Measurements from ENCODE around the gene GORASP1. TPM values are rescaled to one million over a fixed set of nuclear protein-coding genes. Genes with fewer than 3 reads are reported as not detected.

Gene GORASP1
- polyA plus RNA-seq, 1 donor from 2014 or later, result 55.6 TPM

DNA sequence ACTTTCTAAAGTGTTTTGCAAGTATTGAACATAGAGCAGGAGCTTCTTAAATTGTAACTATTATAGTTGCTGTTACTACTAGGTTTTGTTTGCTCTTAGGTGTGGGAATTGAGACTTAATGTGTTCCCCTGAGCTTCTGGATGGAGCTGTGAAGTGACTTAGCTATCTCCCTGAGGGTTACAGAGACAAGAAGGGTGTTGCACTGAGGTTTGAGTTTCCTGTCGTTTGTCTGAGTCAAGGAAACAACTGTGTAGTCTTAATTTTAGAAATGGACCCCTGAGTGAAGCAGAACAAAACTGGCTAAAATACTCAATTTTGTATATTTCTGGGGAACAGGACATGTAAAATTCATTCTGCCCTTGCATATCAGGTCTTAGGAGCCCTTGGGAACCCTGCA lies 20.5 kb upstream of the GORASP1 start:
- no peak overlapping the region for H3K4me3 ChIP-seq (ENCODE audit: low read length)

DNA sequence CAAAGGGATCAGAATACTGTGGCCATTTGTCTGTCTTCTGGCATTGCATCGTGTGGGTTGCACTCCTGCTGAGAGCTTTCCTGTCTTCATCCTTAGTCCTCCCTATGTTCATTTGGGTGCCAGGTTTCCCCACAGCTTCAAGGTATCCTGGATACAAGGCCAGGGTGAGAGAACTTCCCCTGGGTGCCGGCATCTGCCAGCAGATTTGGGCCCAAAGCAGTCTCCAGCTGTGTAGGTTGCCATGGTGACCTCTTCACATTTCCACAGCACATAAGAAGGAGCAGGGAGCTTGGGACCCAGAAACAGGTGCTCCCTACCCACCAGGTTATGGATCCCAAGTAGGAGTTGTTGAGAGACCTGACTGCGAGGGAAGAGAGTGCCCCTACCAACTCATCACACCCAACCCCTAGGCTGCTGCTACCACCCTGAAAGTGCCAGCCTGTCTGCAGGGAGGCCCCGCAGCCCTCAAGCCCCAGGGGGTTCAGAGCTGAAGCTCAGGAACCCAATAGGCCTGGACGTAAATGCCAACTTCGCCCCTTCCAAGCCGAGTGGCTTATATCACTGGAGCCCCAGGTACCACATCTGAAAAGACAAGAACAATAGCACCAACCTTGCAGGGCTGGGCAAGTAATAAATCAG lies 20.0 kb upstream of the GORASP1 start:
- TF ChIP-seq TAF1 (IDR thresholded peaks at IDR 0.05; ENCODE audit: low read depth) (no peak), EZH2 (IDR thresholded peaks at IDR 0.05; ENCODE audit: borderline replicate concordance, insufficient read depth, low read length, poor library complexity, severe bottlenecking) (no peak)
- TF ChIP-seq, protein P1, sequence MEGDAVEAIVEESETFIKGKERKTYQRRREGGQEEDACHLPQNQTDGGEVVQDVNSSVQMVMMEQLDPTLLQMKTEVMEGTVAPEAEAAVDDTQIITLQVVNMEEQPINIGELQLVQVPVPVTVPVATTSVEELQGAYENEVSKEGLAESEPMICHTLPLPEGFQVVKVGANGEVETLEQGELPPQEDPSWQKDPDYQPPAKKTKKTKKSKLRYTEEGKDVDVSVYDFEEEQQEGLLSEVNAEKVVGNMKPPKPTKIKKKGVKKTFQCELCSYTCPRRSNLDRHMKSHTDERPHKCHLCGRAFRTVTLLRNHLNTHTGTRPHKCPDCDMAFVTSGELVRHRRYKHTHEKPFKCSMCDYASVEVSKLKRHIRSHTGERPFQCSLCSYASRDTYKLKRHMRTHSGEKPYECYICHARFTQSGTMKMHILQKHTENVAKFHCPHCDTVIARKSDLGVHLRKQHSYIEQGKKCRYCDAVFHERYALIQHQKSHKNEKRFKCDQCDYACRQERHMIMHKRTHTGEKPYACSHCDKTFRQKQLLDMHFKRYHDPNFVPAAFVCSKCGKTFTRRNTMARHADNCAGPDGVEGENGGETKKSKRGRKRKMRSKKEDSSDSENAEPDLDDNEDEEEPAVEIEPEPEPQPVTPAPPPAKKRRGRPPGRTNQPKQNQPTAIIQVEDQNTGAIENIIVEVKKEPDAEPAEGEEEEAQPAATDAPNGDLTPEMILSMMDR (IDR thresholded peaks at IDR 0.05; ENCODE audit: poor library complexity, severe bottlenecking), result no peak
- Histone ChIP-seq H3F3A (ENCODE audit: insufficient read depth, low read length, poor library complexity, severe bottlenecking) (no peaks in the 10 kb centered on the region), H3K79me2 (replicated peaks; ENCODE audit: insufficient read depth, low read length) (no peaks in the 10 kb centered on the region), H3K36me3 (ENCODE audit: insufficient read depth, low read length) (no peaks in the 10 kb centered on the region), H4K20me1 (ENCODE audit: insufficient read depth) (no peaks in the 10 kb centered on the region), H3K4me2 (ENCODE audit: low read length) (no peak overlapping the region), H2AFZ (ENCODE audit: low read depth, low read length) (no peak overlapping the region), H3K9ac (ENCODE audit: low read length) (no peak overlapping the region), H3K4me3 (ENCODE audit: low read length) (no peak overlapping the region), H3K9me2 (ENCODE audit: insufficient read depth, low read length) (no peaks in the 10 kb centered on the region), H3K27ac (ENCODE audit: low read length) (no peak overlapping the region), H3K9me3 (ENCODE audit: low read length) (no peaks in the 10 kb centered on the region), H3K27me3 (ENCODE audit: insufficient read depth, low read depth, low read length) (no peaks in the 10 kb centered on the region)

More for the DNA sequence above, 20.5 kb upstream of the GORASP1 start:
- H3K36me3 ChIP-seq (ENCODE audit: insufficient read depth, low read length), result no peaks in the 10 kb centered on the region
- no peak overlapping the region for H3K4me2 ChIP-seq (ENCODE audit: low read length)
- H2AFZ ChIP-seq (ENCODE audit: low read depth, low read length), result no peak overlapping the region
- H3K9me2 ChIP-seq (ENCODE audit: insufficient read depth, low read length), result no peaks in the 10 kb centered on the region
- H4K20me1 ChIP-seq (ENCODE audit: insufficient read depth), result no peaks in the 10 kb centered on the region
- H3K27me3 ChIP-seq (ENCODE audit: insufficient read depth, low read depth, low read length), result no peaks in the 10 kb centered on the region
- no peak overlapping the region for H3K9ac ChIP-seq (ENCODE audit: low read length)
- no peaks in the 10 kb centered on the region for H3F3A ChIP-seq (ENCODE audit: insufficient read depth, low read length, poor library complexity, severe bottlenecking)
- H3K79me2 ChIP-seq (replicated peaks; ENCODE audit: insufficient read depth, low read length), result no peaks in the 10 kb centered on the region
- no peak overlapping the region for H3K27ac ChIP-seq (ENCODE audit: low read length)
- TF ChIP-seq, protein P1 (IDR thresholded peaks at IDR 0.05; ENCODE audit: poor library complexity, severe bottlenecking), result no peak
- no peak for TF ChIP-seq EZH2 (IDR thresholded peaks at IDR 0.05; ENCODE audit: borderline replicate concordance, insufficient read depth, low read length, poor library complexity, severe bottlenecking)
- TF ChIP-seq MXI1 (conservative IDR thresholded peaks at IDR 0.05; ENCODE audit: poor library complexity, severe bottlenecking), result no peak
- no peak for TF ChIP-seq SMC3 (conservative IDR thresholded peaks at IDR 0.05; ENCODE audit: poor library complexity)
- TF ChIP-seq, protein P2, sequence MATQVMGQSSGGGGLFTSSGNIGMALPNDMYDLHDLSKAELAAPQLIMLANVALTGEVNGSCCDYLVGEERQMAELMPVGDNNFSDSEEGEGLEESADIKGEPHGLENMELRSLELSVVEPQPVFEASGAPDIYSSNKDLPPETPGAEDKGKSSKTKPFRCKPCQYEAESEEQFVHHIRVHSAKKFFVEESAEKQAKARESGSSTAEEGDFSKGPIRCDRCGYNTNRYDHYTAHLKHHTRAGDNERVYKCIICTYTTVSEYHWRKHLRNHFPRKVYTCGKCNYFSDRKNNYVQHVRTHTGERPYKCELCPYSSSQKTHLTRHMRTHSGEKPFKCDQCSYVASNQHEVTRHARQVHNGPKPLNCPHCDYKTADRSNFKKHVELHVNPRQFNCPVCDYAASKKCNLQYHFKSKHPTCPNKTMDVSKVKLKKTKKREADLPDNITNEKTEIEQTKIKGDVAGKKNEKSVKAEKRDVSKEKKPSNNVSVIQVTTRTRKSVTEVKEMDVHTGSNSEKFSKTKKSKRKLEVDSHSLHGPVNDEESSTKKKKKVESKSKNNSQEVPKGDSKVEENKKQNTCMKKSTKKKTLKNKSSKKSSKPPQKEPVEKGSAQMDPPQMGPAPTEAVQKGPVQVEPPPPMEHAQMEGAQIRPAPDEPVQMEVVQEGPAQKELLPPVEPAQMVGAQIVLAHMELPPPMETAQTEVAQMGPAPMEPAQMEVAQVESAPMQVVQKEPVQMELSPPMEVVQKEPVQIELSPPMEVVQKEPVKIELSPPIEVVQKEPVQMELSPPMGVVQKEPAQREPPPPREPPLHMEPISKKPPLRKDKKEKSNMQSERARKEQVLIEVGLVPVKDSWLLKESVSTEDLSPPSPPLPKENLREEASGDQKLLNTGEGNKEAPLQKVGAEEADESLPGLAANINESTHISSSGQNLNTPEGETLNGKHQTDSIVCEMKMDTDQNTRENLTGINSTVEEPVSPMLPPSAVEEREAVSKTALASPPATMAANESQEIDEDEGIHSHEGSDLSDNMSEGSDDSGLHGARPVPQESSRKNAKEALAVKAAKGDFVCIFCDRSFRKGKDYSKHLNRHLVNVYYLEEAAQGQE (IDR thresholded peaks at IDR 0.05; ENCODE audit: borderline replicate concordance), result no peak
- TF ChIP-seq TAF1 (IDR thresholded peaks at IDR 0.05; ENCODE audit: low read depth), result no peak
- TF ChIP-seq POLR2AphosphoS5 (IDR thresholded peaks at IDR 0.05), result no peak
- no peak for TF ChIP-seq RAD21 (conservative IDR thresholded peaks at IDR 0.05)
- TF ChIP-seq EP300 (conservative IDR thresholded peaks at IDR 0.05; ENCODE audit: poor library complexity, severe bottlenecking), result no peak
- no peaks in the 10 kb centered on the region for H3K9me3 ChIP-seq (ENCODE audit: low read length)
